ENCODE data around the gene AK1. TPM values are rescaled to one million over a fixed set of nuclear protein-coding genes. Genes with fewer than 3 reads are reported as not detected.

Gene AK1
- total and polyA plus RNA-seq, 2 donors (not counting 3 experiments of a cell fraction or from before 2014, with no cell fraction given) = 115 to 148 TPM

GRCh38 chr9:127884976-127885490 lies 7.6 kb upstream of the AK1 start:
- dilution Hi-C loops (cut with MboI; ENCODE audit: extremely low pct_ligation_motif_present, low sequenced_read_pairs) = no loop called here
- no peak for FAIRE-seq

GRCh38 chr9:127884427-127884911 lies 7.0 kb upstream of the AK1 start:
- Histone ChIP-seq H3K36me3 (ENCODE audit: control insufficient read depth in 2 of 2, extremely low read depth in 1 of 2, insufficient read depth in 2 of 2, low read length in 2 of 2) (peaks cover 8 to 14% of the 10 kb centered on the region in 2 experiments), H3K9me1 (replicated peaks; ENCODE audit: control insufficient read depth, extremely low read depth, insufficient read depth, low read length) (no peaks in the 10 kb centered on the region), H3K27me3 (ENCODE audit: control insufficient read depth in 2 of 2, insufficient read depth in 2 of 2, low read length in 2 of 2) (no peaks in the 10 kb centered on the region), H3K79me2 (ENCODE audit: control insufficient read depth, insufficient read depth, low read length) (no peaks in the 10 kb centered on the region), H3K4me1 (ENCODE audit: control insufficient read depth, extremely low read depth, insufficient read depth, low read length) (peaks cover 8% of the 10 kb centered on the region), H3K4me2 (ENCODE audit: insufficient read depth, low read length) (no peak overlapping the region), H4K20me1 (replicated peaks; ENCODE audit: control insufficient read depth, extremely low read depth, insufficient read depth, low read length) (no peaks in the 10 kb centered on the region), H3K9ac (replicated peaks; ENCODE audit: extremely low read depth, insufficient read depth, low read length) (no peak overlapping the region), H3K4me3 (replicated peaks in 1 of 3; ENCODE audit: insufficient read depth in 1 of 3, low read depth in 1 of 3, low read length in 3 of 3) (no peak overlapping the region), H2AFZ (ENCODE audit: low read depth, low read length) (no peak overlapping the region), H3K9me3 (replicated peaks; ENCODE audit: control insufficient read depth, insufficient read depth, low read length) (no peaks in the 10 kb centered on the region), H3K27ac (ENCODE audit: insufficient read depth, low read depth, low read length) (no peak overlapping the region)
- ChIA-PET CTCF (interaction anchor here (0.9 to 1.5 kb wide), 3 partner anchors 15 to 149 kb away, joined by 3 to 5 read pairs (median 4); partner anchors contain the start of gene TOR2A), POLR2A (no interaction called here)
- BruUV-seq (replicated peaks) = no TSS peak
- no peak for DNase-seq (ENCODE audit: low read depth, low spot score)
- intact Hi-C loops (cut with micrococcal nuclease) = no loop called here
- peak; percentile 62 for FAIRE-seq
- no peak for TF ChIP-seq GATA2 (IDR thresholded peaks at IDR 0.05; ENCODE audit: insufficient read depth, insufficient read length, low read depth, low read length)
- no peak for TF ChIP-seq CTCF (IDR thresholded peaks at IDR 0.05; ENCODE audit: extremely low read depth in 1 of 2, insufficient read depth in 1 of 2, low read depth in 1 of 2, low read length in 2 of 2)
- no peak for TF ChIP-seq POLR2AphosphoS5 (IDR thresholded peaks at IDR 0.05; ENCODE audit: insufficient read depth, low read depth, low read length)
- TF ChIP-seq POLR2A (IDR thresholded peaks at IDR 0.05; ENCODE audit: low read depth, low read length) = no peak
- dilution Hi-C loops (cut with MboI; ENCODE audit: extremely low pct_ligation_motif_present, low sequenced_read_pairs) = no loop called here

More at GRCh38 chr9:127884976-127885490, 7.6 kb upstream of the AK1 start:
- DNase-seq (ENCODE audit: low read depth, low spot score) = no peak
- no peak overlapping the region for H3K9ac ChIP-seq (replicated peaks; ENCODE audit: extremely low read depth, insufficient read depth, low read length)
- no peak overlapping the region for H2AFZ ChIP-seq (ENCODE audit: low read depth, low read length)
- H3K4me3 ChIP-seq (replicated peaks in 1 of 3; ENCODE audit: insufficient read depth in 1 of 3, low read depth in 1 of 3, low read length in 3 of 3) = no peak overlapping the region
- ChIA-PET CTCF (interaction anchor here (0.9 to 1.5 kb wide), 6 partner anchors 15 to 150 kb away, joined by 3 to 5 read pairs (median 3); partner anchors contain the start of gene TOR2A), POLR2A (interaction anchor here (1.4 kb wide), 1 partner anchor 10 kb away, joined by 3 read pairs; no protein-coding TSS in a partner anchor)
- H3K79me2 ChIP-seq (ENCODE audit: control insufficient read depth, insufficient read depth, low read length) = no peaks in the 10 kb centered on the region
- no peak overlapping the region for H3K27ac ChIP-seq (ENCODE audit: insufficient read depth, low read depth, low read length)
- TF ChIP-seq GATA2 (IDR thresholded peaks at IDR 0.05; ENCODE audit: insufficient read depth, insufficient read length, low read depth, low read length) (no peak), POLR2AphosphoS5 (IDR thresholded peaks at IDR 0.05; ENCODE audit: insufficient read depth, low read depth, low read length) (no peak), MYC (IDR thresholded peaks at IDR 0.05; ENCODE audit: low read depth, low read length) (no peak)
- H3K27me3 ChIP-seq (ENCODE audit: control insufficient read depth in 2 of 2, insufficient read depth in 2 of 2, low read length in 2 of 2) = no peaks in the 10 kb centered on the region
- H3K9me3 ChIP-seq (replicated peaks; ENCODE audit: control insufficient read depth, insufficient read depth, low read length) = no peaks in the 10 kb centered on the region
- H3K36me3 ChIP-seq (ENCODE audit: control insufficient read depth in 2 of 2, extremely low read depth in 1 of 2, insufficient read depth in 2 of 2, low read length in 2 of 2) = peaks cover 8 to 15% of the 10 kb centered on the region in 2 experiments
- H4K20me1 ChIP-seq (replicated peaks; ENCODE audit: control insufficient read depth, extremely low read depth, insufficient read depth, low read length) = no peaks in the 10 kb centered on the region
- no peaks in the 10 kb centered on the region for H3K9me1 ChIP-seq (replicated peaks; ENCODE audit: control insufficient read depth, extremely low read depth, insufficient read depth, low read length)
- intact Hi-C loops (cut with micrococcal nuclease) = no loop called here
- H3K4me2 ChIP-seq (ENCODE audit: insufficient read depth, low read length) = no peak overlapping the region
- BruUV-seq (replicated peaks) = no TSS peak
- H3K4me1 ChIP-seq (ENCODE audit: control insufficient read depth, extremely low read depth, insufficient read depth, low read length) = peaks cover 8% of the 10 kb centered on the region

Data from endothelial cell of umbilical vein (primary cell).